Epithelial cell of proximal tubule (primary cell): Measurements from ENCODE around the gene LRP5. TPM values are rescaled to one million over a fixed set of nuclear protein-coding genes. Genes with fewer than 3 reads are reported as not detected.

Experiments
- DNase-seq: peaks from one replicate; pipeline ENCODE4 v3.0.0-alpha.2; 2011; ENCODE audit warnings: low read depth
- H3K4me3 ChIP-seq: 2 replicates; pipeline ENCODE4 v1.5.1; 2011; ENCODE audit warnings: low read depth, mild to moderate bottlenecking, low read length
- CTCF ChIP-seq: conservative IDR thresholded peaks from 2 replicates; pipeline ENCODE4 v1.5.1; 2012; ENCODE audit warnings: low read depth, mild to moderate bottlenecking, low read length
- total RNA-seq: library from RNA; depleted of rRNA; stranded (reverse); fragments of >200 nt; gene quantifications from 2 replicates; pipeline ENCODE4 v1.2.3, GENCODE V29; 2015

The LRP5 gene
- total RNA-seq, 1 donor from 2014 or later = 22.4 TPM

DNA sequence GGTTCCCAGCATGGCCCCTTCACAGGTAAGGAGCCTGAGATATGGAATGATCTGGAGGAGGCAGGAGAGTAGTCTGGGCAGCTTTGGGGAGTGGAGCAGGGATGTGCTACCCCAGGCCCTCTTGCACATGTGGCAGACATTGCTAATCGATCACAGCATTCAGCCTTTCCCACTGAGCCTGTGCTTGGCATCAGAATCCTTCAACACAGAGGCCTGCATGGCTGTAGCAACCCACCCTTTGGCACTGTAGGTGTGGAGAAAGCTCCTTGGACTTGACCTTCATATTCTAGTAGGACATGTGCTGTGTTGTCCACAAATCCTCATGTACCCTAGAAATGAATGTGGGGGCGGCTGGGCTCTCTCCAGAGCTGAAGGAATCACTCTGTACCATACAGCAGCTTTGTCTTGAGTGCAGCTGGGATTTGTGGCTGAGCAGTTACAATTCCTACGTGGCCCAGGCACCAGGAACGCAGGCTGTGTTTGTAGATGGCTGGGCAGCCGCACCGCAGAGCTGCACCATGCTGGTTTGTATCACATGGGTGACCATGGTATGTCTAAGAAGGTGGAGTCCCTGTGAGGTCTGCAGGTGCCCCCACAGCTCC lies 126.4 kb downstream of the LRP5 start:
- no peak for TF ChIP-seq CTCF
- DNase-seq = no peak
- no peak overlapping the region for H3K4me3 ChIP-seq

DNA sequence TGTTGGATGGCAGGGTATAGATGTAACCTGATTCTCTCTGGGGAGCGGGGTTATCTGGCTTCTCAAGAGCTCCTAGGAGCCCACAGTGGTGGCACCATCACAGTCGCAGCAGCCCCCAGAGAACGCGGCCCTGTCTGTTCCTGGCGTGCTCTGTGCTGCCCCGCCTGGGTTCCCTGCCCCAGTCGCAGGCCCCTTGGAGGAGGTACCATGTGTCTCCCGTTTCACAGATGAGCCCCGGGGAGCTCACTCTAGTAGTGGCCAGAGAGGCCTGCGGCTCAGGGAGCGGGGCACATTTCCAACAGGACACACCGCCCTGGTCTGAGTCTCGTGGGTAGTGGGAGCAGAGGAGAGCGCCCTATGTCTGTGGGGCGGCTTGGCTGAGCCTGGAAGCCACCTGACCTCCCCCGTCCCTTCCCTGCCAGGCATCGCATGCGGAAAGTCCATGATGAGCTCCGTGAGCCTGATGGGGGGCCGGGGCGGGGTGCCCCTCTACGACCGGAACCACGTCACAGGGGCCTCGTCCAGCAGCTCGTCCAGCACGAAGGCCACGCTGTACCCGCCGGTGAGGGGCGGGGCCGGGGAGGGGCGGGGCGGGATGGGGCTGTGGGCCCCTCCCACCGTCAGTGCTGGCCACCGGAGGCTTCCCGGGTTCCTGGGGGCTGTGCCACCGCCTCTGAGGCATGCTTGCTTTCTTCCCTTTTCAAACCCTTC lies 127.1 kb downstream of the LRP5 start:
- DNase-seq = no peak
- H3K4me3 ChIP-seq = no peak overlapping the region
- TF ChIP-seq CTCF = no peak

DNA sequence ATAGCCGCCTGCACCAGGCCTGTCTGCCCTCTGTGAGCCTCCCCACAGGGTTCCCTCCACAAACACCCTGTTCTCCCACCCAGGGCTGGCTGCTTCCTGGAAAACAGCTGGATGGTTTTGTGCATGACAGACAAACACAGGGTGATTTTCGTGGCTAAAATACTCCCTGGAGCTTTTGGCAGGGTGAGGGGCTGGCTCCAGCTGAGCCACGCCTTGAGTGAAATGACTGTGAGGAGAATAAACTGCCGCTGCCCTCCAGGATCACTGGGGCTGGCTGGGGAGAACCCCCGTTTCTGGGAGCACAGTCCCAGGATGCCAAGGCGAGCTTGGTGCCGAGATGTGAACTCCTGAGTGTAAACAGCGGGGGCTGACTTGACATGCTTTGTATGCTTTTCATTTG lies 127.8 kb downstream of the LRP5 start:
- TF ChIP-seq CTCF = no peak
- no peak for DNase-seq
- no peak overlapping the region for H3K4me3 ChIP-seq

GRCh38 chr11:68441466-68442230 lies 129.3 kb downstream of the LRP5 start:
- no peak for DNase-seq
- no peak overlapping the region for H3K4me3 ChIP-seq
- no peak for TF ChIP-seq CTCF

DNA sequence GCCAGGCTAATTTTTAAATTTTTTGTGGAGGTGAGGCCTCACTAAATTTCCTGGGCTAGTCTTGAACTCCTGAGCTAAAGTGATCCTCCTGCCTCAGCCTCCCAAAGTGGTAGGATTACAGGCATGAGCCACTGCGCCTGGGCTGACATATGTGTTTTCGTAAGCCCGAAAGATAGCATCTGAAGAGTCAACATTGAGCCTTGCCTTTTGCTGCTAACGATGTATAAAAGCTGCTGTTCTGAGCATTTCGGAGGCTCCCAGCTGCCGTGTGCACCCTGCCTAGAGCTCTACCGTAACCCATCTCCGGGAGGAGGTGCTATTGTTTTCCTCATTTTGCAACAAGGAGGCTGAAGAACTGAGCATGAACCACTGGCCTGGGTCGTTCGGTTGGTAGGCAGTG lies 130.0 kb downstream of the LRP5 start:
- H3K4me3 ChIP-seq = no peak overlapping the region
- no peak for TF ChIP-seq CTCF
- DNase-seq = no peak

DNA sequence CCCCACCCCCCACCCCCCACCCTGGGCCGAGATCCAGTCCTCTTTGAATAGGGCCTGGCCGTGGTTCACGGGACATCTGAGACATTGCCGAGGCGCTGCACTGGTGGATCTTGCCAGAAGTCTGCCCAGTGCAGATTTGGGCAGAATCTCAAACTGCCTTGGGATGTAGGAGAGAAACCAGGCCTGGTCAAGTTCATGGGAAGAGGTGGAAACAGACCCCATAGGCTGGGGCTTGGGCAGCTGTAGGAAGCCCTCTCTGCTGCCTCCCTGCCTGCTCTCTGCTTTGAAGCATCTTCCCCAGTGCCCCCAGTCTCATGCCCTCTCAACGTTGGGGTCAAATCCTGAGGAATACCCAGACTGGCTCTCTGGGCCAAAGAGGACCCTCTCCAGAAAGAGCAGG lies 132.2 kb downstream of the LRP5 start:
- DNase-seq = no peak
- no peak for TF ChIP-seq CTCF

More for the DNA sequence above, 132.2 kb downstream of the LRP5 start:
- H3K4me3 ChIP-seq = no peak overlapping the region
